NCI-H82 (cell line): ENCODE measurements around the gene YTHDC2.

Experiments used
- DNase-seq: peaks from one replicate; lab custom pipeline; 2025; lab: John Stamatoyannopoulos, UW

YTHDC2 gene

DNA sequence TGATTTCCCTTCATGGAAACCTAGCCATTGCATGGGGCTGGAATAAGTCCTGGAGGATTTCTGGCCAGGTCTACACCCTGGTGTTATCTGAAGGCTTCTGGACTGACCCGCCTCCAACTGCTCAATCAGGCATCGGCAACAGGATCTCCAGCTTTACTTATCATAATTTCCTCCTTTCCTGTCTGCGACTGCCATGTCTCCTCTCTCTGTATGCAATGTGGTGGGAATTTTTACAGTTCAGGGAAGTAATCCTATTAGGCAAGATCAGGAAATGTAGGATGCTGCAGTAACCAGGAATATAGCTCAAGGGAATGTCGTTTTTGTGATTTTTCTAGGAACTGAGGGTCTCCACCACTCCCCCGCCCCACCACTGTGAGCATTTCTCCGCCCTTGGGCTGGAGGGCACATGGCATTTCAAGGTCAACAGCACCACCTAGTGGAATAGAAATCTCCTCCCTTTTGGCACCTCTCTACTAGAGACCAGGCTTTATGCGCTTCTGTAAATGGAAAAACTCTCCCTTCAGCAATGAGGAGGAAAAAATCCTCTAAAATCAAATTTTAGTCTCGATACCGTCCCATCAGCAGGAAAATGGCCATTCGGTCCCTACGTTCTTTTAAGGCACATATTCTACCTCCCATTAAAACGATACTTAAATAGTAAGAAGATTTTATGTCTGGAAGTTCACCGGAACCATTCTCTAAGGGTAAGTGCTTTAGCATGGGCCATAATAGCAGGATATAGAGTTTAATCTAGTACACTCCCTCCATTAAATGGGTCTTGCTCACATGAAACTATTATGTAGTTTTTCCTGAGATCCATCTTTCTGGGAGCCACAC is 93.0 kb downstream of the YTHDC2 start:
- DNase-seq, result peak; percentile 78

DNA sequence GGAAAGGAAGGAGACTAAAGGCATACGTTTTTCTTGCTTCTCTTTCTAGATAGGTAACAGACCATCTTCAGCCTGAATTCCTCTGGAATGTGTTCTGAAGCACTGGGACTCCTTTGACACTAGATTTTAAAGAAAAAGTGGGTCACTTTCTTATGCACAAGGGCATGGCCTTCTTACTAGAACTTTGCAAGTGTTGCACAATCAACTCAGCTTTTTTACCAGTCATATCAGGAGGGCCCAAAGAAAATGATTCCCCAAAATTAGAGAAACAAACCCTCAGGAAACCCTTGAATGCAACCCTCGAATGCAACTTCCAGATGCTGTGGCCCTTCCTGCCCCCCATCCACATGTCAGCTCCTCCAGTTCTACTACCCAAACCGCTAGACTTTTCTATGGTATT is 93.9 kb downstream of the YTHDC2 start:
- DNase-seq, result no peak

DNA sequence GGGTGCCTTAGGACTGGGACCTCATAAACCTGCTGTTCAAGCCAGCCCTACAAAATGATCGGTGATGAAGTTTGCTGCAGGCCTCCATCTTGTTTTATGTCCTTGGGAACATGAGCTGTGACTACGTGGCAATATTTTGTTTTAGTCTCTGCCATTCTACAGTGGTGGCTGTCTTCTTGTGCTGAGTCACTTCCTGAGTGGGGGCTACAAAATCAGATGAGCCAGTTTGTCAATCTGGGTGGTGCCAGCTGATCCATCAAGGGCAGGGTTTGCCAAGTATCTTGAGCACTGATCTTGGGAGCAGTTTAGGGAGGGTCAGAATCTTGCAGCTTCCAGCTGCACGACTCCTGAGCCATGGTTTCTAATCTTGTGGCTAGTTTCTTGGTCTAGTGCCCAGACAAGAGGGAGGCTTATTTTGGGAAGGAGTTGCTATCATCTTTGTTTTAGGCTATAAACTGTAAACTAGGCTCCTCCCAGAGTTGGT is 94.7 kb downstream of the YTHDC2 start:
- DNase-seq, result no peak

DNA sequence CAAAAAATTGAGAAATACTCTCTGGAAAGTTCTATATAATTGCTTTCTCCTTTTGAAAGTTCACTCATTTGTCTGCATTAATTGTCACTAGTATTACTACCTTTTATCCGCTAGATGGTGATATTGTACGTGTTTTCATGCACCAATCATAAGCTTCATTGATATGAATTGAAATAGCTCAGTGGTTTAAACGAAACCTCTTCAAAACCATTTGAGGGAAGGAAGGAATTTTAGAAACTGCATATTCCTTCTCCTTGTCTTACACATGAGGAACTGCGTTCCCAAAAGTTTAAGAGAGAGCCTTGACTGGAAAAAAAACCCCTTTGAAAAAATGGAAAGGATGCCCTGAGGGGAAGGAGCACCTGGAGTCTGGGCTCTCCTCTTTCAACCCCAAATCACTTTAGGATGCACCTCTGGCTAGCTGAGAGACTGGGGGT is 98.6 kb downstream of the YTHDC2 start:
- peak; percentile 50 for DNase-seq

DNA sequence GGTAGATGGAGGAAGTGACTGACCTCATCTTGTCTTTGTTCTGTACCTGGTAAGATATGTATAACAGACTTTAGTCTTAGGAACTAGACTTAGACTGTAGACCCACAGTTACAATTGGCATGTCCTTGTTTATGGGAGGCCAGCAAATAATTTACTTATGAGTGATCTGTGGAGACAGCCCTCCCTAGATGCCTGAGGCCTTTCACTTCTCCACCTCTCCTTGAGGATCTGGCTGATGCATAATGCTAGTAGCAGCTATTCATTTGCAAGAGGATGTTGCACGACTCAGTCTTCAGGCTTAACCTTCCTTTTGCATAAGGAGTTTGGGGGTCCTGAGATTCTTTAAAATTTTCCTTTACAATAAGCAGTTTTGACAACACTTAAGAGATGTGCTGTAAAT is 100.7 kb downstream of the YTHDC2 start:
- DNase-seq, result no peak

DNA sequence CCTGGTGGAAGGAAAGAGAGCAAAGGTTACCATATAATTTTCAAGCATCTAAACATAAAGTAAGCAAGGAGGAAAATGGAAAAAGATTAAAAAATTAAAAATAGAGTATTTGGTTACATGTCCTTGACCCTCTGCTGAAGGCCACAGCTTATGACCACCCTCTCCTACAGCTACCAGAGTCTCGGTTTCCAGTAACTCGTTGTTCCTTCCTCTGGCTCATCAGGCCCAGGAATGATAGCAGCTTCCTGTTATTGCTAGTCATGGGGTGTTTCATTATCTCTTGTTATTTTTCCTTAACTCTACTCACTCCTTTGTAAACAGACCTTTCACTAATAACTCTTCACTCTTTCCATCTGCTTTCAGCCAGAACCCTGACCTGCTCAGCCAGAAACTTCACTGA is 102.2 kb downstream of the YTHDC2 start:
- DNase-seq, result no peak

DNA sequence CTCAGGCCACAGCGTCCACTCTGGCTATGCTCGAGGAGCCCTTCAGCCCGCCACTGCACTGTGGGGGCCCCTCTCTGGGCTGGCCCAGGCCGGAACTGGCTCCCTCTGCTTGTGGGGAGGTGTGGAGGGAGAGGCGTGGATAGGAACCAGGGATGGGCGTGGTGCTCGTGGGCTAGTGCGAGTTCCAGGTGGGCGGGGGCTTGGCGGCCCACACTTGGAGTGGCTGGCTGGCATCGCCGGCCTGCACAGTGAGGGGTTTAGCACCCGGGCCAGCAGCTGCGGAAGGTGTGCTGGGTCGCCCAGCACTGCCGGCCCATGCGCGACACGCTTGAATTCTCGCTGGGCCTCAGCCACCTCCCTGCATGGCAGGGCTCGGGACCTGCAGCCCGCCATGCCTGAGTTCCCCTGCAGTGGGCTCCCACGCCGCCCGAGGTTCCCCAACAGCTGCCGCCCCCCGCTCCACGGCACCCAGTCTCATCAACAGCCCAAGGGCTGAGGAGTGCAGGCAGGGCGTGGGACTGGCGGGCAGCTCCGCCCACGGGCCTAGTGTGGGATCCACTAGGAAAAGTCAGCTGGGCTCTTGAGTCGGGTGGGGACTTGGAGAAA is 103.8 kb downstream of the YTHDC2 start:
- no peak for DNase-seq

DNA sequence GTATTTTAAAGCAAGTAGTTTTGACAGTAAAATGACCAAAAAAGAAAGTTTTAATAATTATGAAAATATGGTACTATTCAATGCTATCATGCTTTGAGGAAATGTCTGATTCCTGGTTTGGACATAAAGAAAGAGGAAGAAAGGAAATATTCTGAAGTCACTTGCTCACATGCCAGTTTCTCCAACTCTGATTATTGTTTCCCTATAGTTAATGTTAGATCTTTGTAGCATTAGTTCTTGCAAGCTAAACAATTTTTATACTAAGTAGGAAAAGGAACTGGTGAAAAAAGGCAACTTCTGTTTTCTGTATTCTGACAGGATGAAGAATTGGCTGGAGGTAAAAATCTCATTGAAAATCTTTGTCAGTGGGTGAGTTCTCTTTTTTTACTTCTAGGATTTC is 119.5 kb downstream of the YTHDC2 start:
- no peak for DNase-seq

DNA sequence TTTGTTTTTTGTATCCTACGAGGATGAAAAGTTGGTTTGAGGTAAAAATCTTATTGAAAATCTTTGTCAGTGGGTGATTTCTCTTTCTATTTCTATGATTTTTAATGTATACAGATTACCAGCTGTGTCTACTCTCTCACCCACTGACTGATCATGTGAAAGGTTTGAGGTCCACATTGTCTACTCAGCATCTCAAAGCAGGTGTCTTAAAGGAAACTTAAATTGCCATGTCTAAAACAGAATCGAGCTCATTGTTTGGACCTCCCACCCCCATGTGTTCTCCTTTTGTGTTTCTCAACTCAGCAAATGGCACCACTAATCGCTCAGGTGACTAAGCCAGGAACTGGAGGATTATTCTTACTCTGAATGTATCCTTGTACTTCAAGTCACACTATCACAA is 121.5 kb downstream of the YTHDC2 start:
- DNase-seq, result peak; percentile 57

DNA sequence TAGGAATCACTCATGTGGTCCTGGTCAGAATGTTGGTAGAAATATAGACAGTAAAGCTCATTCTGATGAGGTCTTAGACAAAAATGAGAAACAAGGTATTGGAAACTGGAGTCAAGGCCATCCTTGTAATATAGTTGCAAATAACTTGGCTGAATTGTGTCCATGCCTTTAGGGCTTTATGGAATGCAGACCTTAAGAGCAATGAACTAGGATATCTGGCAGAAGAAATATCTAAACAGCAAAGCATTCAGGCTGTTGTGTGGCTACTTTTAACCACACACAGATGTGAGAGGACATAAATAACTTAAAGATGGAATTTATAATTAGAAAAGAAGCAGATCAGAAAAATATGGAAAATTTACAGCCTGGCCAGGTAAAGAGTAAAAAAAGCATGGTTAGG is 128.2 kb downstream of the YTHDC2 start:
- DNase-seq, result no peak
